GM18508 (cell line): ENCODE measurements around the gene NDUFS1.
"Not testable (repeated sequence)": the region's sequence is repeated elsewhere in the genome, so short reads cannot be mapped to it uniquely, and the experiment has no call there.

Experiments
- ATAC-seq: cut with Tn5 transposase; IDR thresholded peaks from one replicate; pipeline ENCODE4 v1.9.1; 2021; ENCODE audit warnings: moderate number of reproducible peaks; ENCODE audit not compliant: insufficient read depth, unreplicated experiment

NDUFS1 gene

GRCh38 chr2:206105541-206105940 lies 53.7 kb downstream of the NDUFS1 start:
- ATAC-seq: no peak

DNA sequence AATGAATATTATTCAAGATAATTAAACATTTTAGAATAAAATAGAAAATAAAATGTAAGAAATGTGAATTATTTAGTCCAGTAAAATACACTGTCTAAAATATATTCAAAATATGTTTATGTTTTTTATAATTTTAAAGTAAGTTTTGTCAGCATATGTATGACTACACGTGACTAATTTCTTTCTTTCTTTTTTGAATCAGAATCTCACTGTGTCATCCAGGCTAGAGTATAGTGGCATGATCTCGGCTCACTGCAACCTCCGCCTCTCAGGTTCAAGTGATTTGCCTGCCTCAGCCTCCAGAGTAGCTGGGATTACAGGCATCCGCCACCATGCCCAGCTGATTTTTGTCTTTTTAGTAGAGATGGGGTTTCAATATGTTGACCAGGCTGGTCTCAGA lies 54.2 kb downstream of the NDUFS1 start:
- ATAC-seq: no peak

DNA sequence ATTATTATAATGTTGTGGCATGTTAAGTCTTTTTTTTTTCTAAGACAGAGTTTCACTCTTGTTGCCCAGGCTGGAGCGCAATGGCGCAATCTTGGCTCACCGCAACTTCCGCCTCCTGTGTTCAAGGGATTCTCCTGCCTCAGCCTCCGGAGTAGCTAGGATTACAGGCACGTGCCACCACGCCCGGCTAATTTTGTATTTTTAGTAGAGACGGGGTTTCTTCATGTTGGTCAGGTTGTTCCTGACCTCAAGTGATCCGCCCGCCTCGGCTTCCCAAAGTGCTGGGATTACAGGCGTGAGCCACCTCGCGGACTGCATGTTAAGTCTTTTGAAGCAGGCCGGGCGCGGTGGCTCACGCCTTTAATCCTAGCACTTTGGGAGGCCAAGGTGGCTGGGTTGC lies 60.4 kb downstream of the NDUFS1 start:
- ATAC-seq: not testable (repeated sequence)

DNA sequence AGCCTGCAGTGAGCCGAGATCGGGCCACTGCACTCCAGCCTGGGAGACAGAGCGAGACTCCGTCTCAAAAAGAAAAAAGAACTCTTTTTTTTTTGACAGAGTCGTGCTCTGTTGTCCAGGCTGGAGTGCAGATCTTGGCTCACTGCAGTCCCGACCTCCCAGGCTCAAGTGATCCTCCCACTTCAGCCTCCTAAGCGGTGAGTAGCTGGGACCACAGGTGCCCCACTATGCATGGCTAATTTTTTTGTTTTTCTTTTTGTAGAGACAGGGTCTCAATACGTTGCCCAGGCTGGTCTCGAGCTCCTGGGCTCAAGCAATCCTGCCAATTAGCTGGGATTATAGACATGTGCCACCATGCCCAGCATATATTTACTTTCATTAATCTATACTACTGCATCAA lies 60.8 kb downstream of the NDUFS1 start:
- ATAC-seq: no peak

GRCh38 chr2:206096876-206097275 lies 62.4 kb downstream of the NDUFS1 start:
- ATAC-seq: no peak

- no peak for ATAC-seq
Observed at GRCh38 chr2:206095536-206096332, 63.5 kb downstream of the NDUFS1 start.

DNA sequence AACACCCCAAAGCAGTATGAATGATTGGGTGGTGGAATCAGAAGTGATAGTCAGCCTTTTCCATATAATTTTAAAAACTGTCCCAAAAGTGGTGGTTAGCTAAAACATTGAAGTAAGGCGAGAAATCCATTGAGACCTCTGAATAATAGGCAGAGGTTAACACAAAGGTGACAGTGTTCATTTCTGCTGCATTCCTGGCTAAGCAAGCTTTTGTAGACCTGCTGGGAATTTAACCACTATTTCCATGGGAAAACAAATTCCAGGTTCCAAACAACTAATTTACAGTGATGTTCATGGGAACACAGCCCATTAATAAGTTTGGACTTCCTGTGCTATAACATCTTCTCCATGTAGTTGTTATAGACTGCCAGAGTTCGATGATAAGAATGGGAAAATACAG lies 66.9 kb downstream of the NDUFS1 start:
- no peak for ATAC-seq

GRCh38 chr2:206088248-206088647 lies 71.0 kb downstream of the NDUFS1 start:
- ATAC-seq: no peak

- no peak for ATAC-seq
Observed at GRCh38 chr2:206086716-206087350, 72.4 kb downstream of the NDUFS1 start.

DNA sequence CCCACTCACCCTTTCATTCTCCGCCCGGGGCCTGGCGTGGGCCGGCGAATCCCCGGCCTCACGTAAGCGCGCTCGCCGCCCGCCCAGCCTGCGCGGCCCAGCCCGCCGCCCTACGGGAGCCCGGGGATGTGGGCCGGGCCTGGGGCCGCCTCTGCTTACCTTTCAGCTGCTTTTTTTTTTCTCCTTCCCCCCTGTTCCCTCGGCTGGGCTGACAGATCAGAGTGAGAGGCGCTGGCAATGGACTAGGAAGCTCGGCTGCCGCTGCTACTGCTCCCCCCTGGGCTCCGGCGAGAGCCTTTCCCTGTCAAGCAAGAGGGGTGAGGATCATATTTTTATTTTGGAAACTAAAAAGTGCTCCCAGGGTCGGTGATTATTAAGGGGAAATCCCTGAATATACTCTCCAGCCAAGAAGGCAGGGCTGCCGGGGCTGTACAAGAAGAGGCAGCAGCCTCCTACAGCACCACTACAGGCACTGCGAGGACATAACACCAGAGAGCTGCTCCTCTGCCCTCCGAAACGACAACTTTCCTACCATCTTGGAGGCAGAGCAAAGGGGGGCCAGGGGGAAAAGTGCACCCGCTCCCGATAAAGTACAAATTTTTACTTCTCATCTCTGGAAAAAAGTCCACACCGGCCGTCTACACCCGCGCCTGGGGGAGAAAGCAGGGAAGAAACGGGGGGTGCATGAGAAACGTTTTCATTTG lies 73.3 kb downstream of the NDUFS1 start, which contains the start of gene INO80D:
Gene INO80D (minus strand): TSS at position 433 of the 704 bp plus-strand sequence. CDS start 23,158 bp downstream, outside the sequence.
- ATAC-seq: peak; percentile 84

GRCh38 chr2:206084870-206085741 lies 74.1 kb downstream of the NDUFS1 start:
- peak; percentile 1 for ATAC-seq

- no peak for ATAC-seq
Observed at GRCh38 chr2:206084439-206084869, 74.8 kb downstream of the NDUFS1 start.

- ATAC-seq: no peak
Observed at GRCh38 chr2:206083602-206084438, 75.4 kb downstream of the NDUFS1 start.

DNA sequence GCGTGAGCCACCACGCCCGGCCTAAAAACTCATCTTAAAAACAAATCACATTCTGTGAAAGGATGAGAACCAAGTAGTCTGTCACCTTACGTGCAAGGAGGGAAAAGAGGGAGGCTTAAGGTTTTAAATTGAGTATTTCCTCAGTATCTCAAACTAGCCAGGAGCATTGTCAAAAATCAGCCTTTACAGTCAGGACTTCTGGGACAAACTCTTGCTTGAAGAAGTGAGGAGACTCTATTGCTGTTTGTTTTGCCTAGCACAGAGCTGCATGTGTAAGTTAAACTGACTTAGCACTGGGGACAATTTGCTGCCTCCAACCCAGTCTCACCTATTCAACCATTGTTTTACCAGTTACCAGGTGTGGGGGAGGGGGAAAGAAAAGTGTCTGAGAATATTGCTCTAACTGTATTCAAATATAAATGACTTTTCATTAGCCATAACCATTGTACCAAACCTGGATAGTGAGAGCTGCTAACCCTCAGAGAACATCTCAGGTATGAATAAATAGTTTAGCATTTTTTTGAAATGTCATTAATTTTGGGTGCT lies 76.9 kb downstream of the NDUFS1 start:
- no peak for ATAC-seq

DNA sequence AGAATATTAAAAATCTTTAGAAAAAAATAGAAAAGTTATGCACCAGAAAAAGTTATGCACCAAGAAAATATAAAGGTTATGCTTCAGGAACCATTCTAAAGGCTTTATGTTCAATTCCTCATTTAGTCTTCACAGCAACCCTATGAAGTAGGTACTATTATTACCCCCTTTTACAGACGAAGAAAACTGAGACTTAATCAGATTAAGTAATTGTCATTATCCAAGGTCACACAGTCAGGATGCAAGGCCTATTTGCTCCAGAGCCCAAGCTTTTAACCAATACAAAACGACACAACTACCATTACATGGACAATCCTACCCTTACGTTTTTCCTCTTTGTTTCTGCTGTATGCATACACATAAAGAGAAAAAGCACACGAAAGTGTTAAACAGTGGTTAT lies 78.3 kb downstream of the NDUFS1 start:
- no peak for ATAC-seq

DNA sequence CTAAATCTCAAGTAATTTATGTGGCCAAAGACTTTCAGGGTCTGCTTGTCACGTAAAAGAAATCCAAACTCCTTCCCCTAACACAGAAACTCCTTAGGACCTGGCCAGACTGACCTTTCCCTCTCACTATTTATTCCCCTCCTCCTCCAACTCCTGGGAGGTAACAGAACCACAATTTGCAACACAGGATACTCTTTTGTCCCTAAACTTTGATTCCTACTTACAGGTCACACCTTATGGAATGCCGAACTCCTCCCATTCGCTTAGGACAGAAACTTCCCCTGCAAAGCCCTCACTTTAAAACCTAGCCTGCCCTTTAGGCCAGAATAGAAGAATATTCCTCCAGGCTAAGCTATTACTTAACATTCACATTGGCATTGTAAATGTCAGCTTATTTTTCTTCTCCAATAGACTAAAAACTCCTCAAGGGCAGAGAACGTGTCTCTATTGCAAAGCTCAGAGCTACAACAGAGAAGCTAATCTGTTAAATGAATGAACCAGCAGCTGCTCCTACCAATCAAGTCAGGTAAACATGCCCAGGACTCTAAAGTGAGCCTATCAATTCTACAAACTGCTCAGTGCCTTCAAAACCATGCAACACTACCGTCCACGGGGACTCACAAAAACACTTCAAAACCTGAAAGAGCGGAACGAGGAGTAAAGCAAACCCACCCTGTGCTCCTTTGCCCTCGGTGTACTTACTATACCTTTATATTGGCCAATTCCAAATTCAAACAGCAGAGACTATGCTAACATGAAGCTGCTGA lies 79.4 kb downstream of the NDUFS1 start:
- no peak for ATAC-seq

- ATAC-seq: not testable (repeated sequence)
Observed at GRCh38 chr2:206077879-206078278, 81.4 kb downstream of the NDUFS1 start.

DNA sequence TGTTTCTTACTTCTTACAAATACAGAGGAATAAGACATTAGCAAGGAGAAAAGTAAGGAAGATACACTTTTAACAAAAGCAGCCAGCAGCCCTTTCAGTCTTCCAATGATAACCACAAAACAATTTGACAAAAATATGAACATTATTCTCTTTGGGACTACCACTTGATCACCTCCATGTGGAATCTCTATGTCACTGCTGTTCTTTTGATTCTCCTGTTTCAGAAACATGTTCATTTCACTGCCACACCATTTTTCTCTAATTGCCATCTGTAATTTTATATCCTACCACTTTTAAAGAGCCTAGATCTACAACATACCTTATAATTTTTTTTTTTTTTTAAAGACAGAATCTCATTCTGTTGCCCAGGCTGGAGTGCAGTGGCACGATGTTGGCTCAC lies 84.1 kb downstream of the NDUFS1 start:
- ATAC-seq: no peak
